ENCODE results near the gene CLMP.

Gene CLMP

DNA sequence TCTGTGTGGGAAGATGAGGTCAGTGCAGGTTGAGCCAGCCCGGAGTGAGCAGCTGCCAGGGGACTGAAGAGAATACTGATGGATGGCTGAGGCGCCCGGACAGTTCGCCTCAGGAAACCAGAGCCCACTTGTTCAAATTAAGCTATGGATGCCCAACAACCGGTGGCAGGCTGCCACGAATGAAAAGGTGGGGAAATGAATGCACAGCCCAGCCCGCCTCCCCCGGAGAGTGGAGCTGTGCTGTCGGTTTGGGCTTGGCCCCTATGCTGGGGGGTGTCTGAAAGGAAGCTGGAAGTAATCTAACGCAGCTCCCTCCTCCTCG is 155.0 kb downstream of the CLMP start:
- Histone ChIP-seq H3K36me3 (ENCODE audit: control insufficient read depth in 1 of 2, insufficient read depth in 2 of 2, low read length in 2 of 2) (no peaks in the 10 kb centered on the region), H3K4me3 (ENCODE audit: low read depth, low read length) (no peak overlapping the region), H3K9me3 (ENCODE audit: insufficient read depth, low read depth, low read length) (no peaks in the 10 kb centered on the region), H4K8ac (ENCODE audit: low read depth, low read length) (no peak overlapping the region), H3K4me2 (ENCODE audit: low read length) (no peak overlapping the region), H4K91ac (ENCODE audit: low read depth, low read length) (no peak overlapping the region), H2BK5ac (ENCODE audit: low read depth, low read length, poor library complexity) (no peak overlapping the region), H3K27ac (ENCODE audit: low read depth, low read length) (no peak overlapping the region), H3K23ac (ENCODE audit: low read length) (no peak overlapping the region), H2BK120ac (ENCODE audit: insufficient read depth, low read length, poor library complexity) (no peak overlapping the region), H3K9ac (ENCODE audit: low read length) (no peak overlapping the region), H2BK12ac (ENCODE audit: low read length) (no peak overlapping the region), H3K4me1 (ENCODE audit: control insufficient read depth in 1 of 2, insufficient read depth in 2 of 2, low read length in 2 of 2) (no peaks in the 10 kb centered on the region), H3K18ac (ENCODE audit: low read length) (no peak overlapping the region), H4K12ac (ENCODE audit: low read depth, low read length) (no peak overlapping the region), H3K14ac (ENCODE audit: low read length) (no peak overlapping the region), H2AFZ (ENCODE audit: insufficient read depth, low read length, poor library complexity) (no peak overlapping the region), H3K79me1 (ENCODE audit: low read length) (no peaks in the 10 kb centered on the region), H3K27me3 (ENCODE audit: insufficient read depth, low read length) (no peaks in the 10 kb centered on the region), H3K79me2 (ENCODE audit: control insufficient read depth, insufficient read depth, low read length, poor library complexity) (no peaks in the 10 kb centered on the region), H2AK5ac (ENCODE audit: low read length) (no peak overlapping the region), H3K4ac (ENCODE audit: low read depth, low read length) (no peak overlapping the region)
- WGBS (ENCODE audit: extremely low coverage, insufficient coverage, insufficient read length) = no CpG with 5 or more reads among the region's 11 CpGs
- DNase-seq = no peak

- H3K23ac ChIP-seq (ENCODE audit: low read length) = no peak overlapping the region
- H4K8ac ChIP-seq (ENCODE audit: low read depth, low read length) = no peak overlapping the region
- H4K12ac ChIP-seq (ENCODE audit: low read depth, low read length) = no peak overlapping the region
- H2BK5ac ChIP-seq (ENCODE audit: low read depth, low read length, poor library complexity) = no peak overlapping the region
- H4K91ac ChIP-seq (ENCODE audit: low read depth, low read length) = no peak overlapping the region
- H3K4me3 ChIP-seq (ENCODE audit: low read depth, low read length) = no peak overlapping the region
- H2BK120ac ChIP-seq (ENCODE audit: insufficient read depth, low read length, poor library complexity) = no peak overlapping the region
- H3K9me3 ChIP-seq (ENCODE audit: insufficient read depth, low read depth, low read length) = no peaks in the 10 kb centered on the region
- no peak overlapping the region for H3K4me2 ChIP-seq (ENCODE audit: low read length)
- DNase-seq = peak in 1 of 2 donors; percentile 52
- H3K4me1 ChIP-seq (ENCODE audit: control insufficient read depth in 1 of 2, insufficient read depth in 2 of 2, low read length in 2 of 2) = no peaks in the 10 kb centered on the region
- no peak overlapping the region for H3K27ac ChIP-seq (ENCODE audit: low read depth, low read length)
- H3K14ac ChIP-seq (ENCODE audit: low read length) = no peak overlapping the region
- no peak overlapping the region for H2AK5ac ChIP-seq (ENCODE audit: low read length)
- no CpG with 5 or more reads among the region's 10 CpGs for WGBS (ENCODE audit: extremely low coverage, insufficient coverage, insufficient read length)
- H3K79me1 ChIP-seq (ENCODE audit: low read length) = no peaks in the 10 kb centered on the region
- no peak overlapping the region for H2AFZ ChIP-seq (ENCODE audit: insufficient read depth, low read length, poor library complexity)
- H3K79me2 ChIP-seq (ENCODE audit: control insufficient read depth, insufficient read depth, low read length, poor library complexity) = no peaks in the 10 kb centered on the region
- no peak overlapping the region for H3K9ac ChIP-seq (ENCODE audit: low read length)
- H2BK12ac ChIP-seq (ENCODE audit: low read length) = no peak overlapping the region
- no peaks in the 10 kb centered on the region for H3K27me3 ChIP-seq (ENCODE audit: insufficient read depth, low read length)
- H3K36me3 ChIP-seq (ENCODE audit: control insufficient read depth in 1 of 2, insufficient read depth in 2 of 2, low read length in 2 of 2) = no peaks in the 10 kb centered on the region
- no peak overlapping the region for H3K4ac ChIP-seq (ENCODE audit: low read depth, low read length)
- no peak overlapping the region for H3K18ac ChIP-seq (ENCODE audit: low read length)
Observed at GRCh38 chr11:123035831-123036230, 159.2 kb downstream of the CLMP start.

DNA sequence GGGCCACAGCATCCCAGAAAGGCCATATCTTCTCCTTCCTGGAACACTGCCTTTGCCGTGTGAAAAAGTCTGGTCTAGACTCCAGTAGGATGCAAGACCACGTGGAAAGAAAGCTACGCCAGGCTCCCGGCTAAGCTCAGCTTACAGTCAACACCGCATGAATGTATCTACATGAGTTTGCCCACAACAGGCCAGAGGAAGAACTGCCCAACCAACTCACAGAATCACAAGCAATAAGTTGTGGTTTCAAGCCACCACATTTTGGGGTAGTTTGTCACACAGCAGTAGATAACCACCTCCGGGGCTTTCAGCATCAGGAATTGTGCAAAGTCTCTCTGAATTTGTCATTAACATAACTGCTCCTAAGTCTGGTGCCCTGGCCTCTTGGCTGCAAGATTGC is 160.5 kb downstream of the CLMP start:
- H4K12ac ChIP-seq (ENCODE audit: low read depth, low read length) = no peak overlapping the region
- H2BK120ac ChIP-seq (ENCODE audit: insufficient read depth, low read length, poor library complexity) = no peak overlapping the region
- H2BK5ac ChIP-seq (ENCODE audit: low read depth, low read length, poor library complexity) = no peak overlapping the region
- no peaks in the 10 kb centered on the region for H3K9me3 ChIP-seq (ENCODE audit: insufficient read depth, low read depth, low read length)
- H3K79me1 ChIP-seq (ENCODE audit: low read length) = no peaks in the 10 kb centered on the region
- no peak overlapping the region for H3K4ac ChIP-seq (ENCODE audit: low read depth, low read length)
- no peaks in the 10 kb centered on the region for H3K79me2 ChIP-seq (ENCODE audit: control insufficient read depth, insufficient read depth, low read length, poor library complexity)
- no peak overlapping the region for H3K23ac ChIP-seq (ENCODE audit: low read length)
- H2AK5ac ChIP-seq (ENCODE audit: low read length) = no peak overlapping the region
- H3K36me3 ChIP-seq (ENCODE audit: control insufficient read depth in 1 of 2, insufficient read depth in 2 of 2, low read length in 2 of 2) = no peaks in the 10 kb centered on the region
- H3K4me1 ChIP-seq (ENCODE audit: control insufficient read depth in 1 of 2, insufficient read depth in 2 of 2, low read length in 2 of 2) = no peaks in the 10 kb centered on the region
- WGBS (ENCODE audit: extremely low coverage, insufficient coverage, insufficient read length) = no CpG with 5 or more reads among the region's 6 CpGs
- no peak overlapping the region for H3K9ac ChIP-seq (ENCODE audit: low read length)
- H2AFZ ChIP-seq (ENCODE audit: insufficient read depth, low read length, poor library complexity) = no peak overlapping the region
- no peak overlapping the region for H4K8ac ChIP-seq (ENCODE audit: low read depth, low read length)
- no peak overlapping the region for H3K14ac ChIP-seq (ENCODE audit: low read length)
- no peak overlapping the region for H3K27ac ChIP-seq (ENCODE audit: low read depth, low read length)
- H2BK12ac ChIP-seq (ENCODE audit: low read length) = no peak overlapping the region
- H4K91ac ChIP-seq (ENCODE audit: low read depth, low read length) = no peak overlapping the region
- no peak for DNase-seq
- H3K4me3 ChIP-seq (ENCODE audit: low read depth, low read length) = no peak overlapping the region
- no peak overlapping the region for H3K18ac ChIP-seq (ENCODE audit: low read length)
- H3K4me2 ChIP-seq (ENCODE audit: low read length) = no peak overlapping the region
- H3K27me3 ChIP-seq (ENCODE audit: insufficient read depth, low read length) = no peaks in the 10 kb centered on the region

DNA sequence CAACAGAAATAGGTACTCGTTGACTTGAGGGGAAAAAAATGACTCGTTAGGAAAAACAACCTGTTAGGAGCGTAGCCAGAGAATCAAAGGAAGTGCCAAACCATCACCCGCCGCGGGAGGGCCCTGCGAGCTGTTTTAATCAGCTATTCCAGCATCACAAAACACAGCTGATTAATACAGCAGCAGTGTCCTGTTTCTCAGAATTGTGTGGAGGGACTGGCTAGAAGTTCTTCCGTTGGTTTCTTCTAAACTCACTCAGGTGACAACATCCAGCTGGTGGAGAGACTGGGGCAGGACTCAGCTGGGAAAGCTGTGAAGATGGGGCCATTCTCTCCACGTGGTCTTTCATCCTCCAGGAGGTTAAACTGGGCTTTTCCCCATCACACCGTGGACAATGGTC is 161.2 kb downstream of the CLMP start:
- Histone ChIP-seq H3K23ac (ENCODE audit: low read length) (no peak overlapping the region), H3K4me2 (ENCODE audit: low read length) (no peak overlapping the region), H2BK120ac (ENCODE audit: insufficient read depth, low read length, poor library complexity) (no peak overlapping the region), H3K27ac (ENCODE audit: low read depth, low read length) (no peak overlapping the region), H2BK12ac (ENCODE audit: low read length) (no peak overlapping the region), H3K36me3 (ENCODE audit: control insufficient read depth in 1 of 2, insufficient read depth in 2 of 2, low read length in 2 of 2) (no peaks in the 10 kb centered on the region), H2BK5ac (ENCODE audit: low read depth, low read length, poor library complexity) (no peak overlapping the region), H4K91ac (ENCODE audit: low read depth, low read length) (no peak overlapping the region), H3K79me1 (ENCODE audit: low read length) (no peaks in the 10 kb centered on the region), H3K4ac (ENCODE audit: low read depth, low read length) (no peak overlapping the region), H3K9ac (ENCODE audit: low read length) (no peak overlapping the region), H3K18ac (ENCODE audit: low read length) (no peak overlapping the region), H3K27me3 (ENCODE audit: insufficient read depth, low read length) (no peaks in the 10 kb centered on the region), H3K4me3 (ENCODE audit: low read depth, low read length) (no peak overlapping the region), H4K12ac (ENCODE audit: low read depth, low read length) (no peak overlapping the region), H3K9me3 (ENCODE audit: insufficient read depth, low read depth, low read length) (no peaks in the 10 kb centered on the region), H3K79me2 (ENCODE audit: control insufficient read depth, insufficient read depth, low read length, poor library complexity) (no peaks in the 10 kb centered on the region), H3K4me1 (ENCODE audit: control insufficient read depth in 1 of 2, insufficient read depth in 2 of 2, low read length in 2 of 2) (no peaks in the 10 kb centered on the region), H2AFZ (ENCODE audit: insufficient read depth, low read length, poor library complexity) (no peak overlapping the region), H3K14ac (ENCODE audit: low read length) (no peak overlapping the region), H2AK5ac (ENCODE audit: low read length) (no peak overlapping the region), H4K8ac (ENCODE audit: low read depth, low read length) (no peak overlapping the region)
- DNase-seq = peak in 1 of 2 donors; percentile 22
- no CpG with 5 or more reads among the region's 10 CpGs for WGBS (ENCODE audit: extremely low coverage, insufficient coverage, insufficient read length)
